HepG2 (cell line): ENCODE measurements around the gene CNOT1. TPM values are rescaled to one million over a fixed set of nuclear protein-coding genes. Genes with fewer than 3 reads are reported as not detected.

Experiments
- CREB1 ChIP-seq, 2 experiments: fragments of 450-650 bp in 1 of 2; IDR thresholded peaks; 2 replicates each; pipeline ENCODE4 v1.6.1; 2016 to 2017; ENCODE audit warnings: control low read depth in 1 of 2, mild to moderate bottlenecking in 1 of 2, missing compliant biosample characterization in 1 of 2, missing genetic modification characterization in 1 of 2
- FOXP1 ChIP-seq, 2 experiments: fragments of 450-650 bp in 1 of 2; IDR thresholded peaks; 2 replicates each; pipeline ENCODE4 v1.6.1; 2017 to 2018; ENCODE audit warnings: antibody characterized with exemption in 1 of 2
- HMGXB3 ChIP-seq: sonication (generic); formaldehyde crosslinking; IDR thresholded peaks from 2 replicates; pipeline ENCODE4 v1.4.0; 2020; ENCODE audit warnings: missing genetic modification reagents, borderline replicate concordance
- HNRNPH1 ChIP-seq: fragments of 200-400 bp; formaldehyde crosslinking; optimal IDR thresholded peaks from 2 replicates; pipeline ENCODE3; 2017; ENCODE audit warnings: mild to moderate bottlenecking, low read depth, low read length
- MXD1 ChIP-seq: sonication (generic); formaldehyde crosslinking; IDR thresholded peaks from 2 replicates; pipeline ENCODE4 v1.4.0; 2020; ENCODE audit warnings: mild to moderate bottlenecking, missing genetic modification reagents
- PAF1 ChIP-seq: IDR thresholded peaks from 2 replicates; pipeline ENCODE4 v1.6.1; 2016; ENCODE audit warnings: missing genetic modification reagents, missing compliant biosample characterization
- PBX3 ChIP-seq: sonication (generic); formaldehyde crosslinking; IDR thresholded peaks from 2 replicates; pipeline ENCODE4 v1.8.1; 2023; ENCODE audit warnings: missing genetic modification reagents, inconsistent platforms, borderline replicate concordance
- SRY ChIP-seq: sonication (generic); formaldehyde crosslinking; IDR thresholded peaks from 2 replicates; pipeline ENCODE4 v1.8.0; 2022; ENCODE audit warnings: mild to moderate bottlenecking, missing genetic modification reagents
- TGIF2 ChIP-seq: IDR thresholded peaks from 2 replicates; pipeline ENCODE4 v1.6.1; 2016; ENCODE audit warnings: control low read depth, missing compliant biosample characterization
- TOPORS ChIP-seq: sonication (generic); formaldehyde crosslinking; IDR thresholded peaks from 2 replicates; pipeline ENCODE4 v1.8.0; 2023; ENCODE audit warnings: mild to moderate bottlenecking, missing genetic modification reagents
- XRCC5 ChIP-seq: fragments of 200-400 bp; formaldehyde crosslinking; optimal IDR thresholded peaks from 2 replicates; pipeline ENCODE3; 2017; ENCODE audit warnings: mild to moderate bottlenecking, low read length
- YY1 ChIP-seq: IDR thresholded peaks from 2 replicates; pipeline ENCODE4 v1.6.1; 2011; ENCODE audit warnings: low read length, low read depth, moderate library complexity, mild to moderate bottlenecking; ENCODE audit not compliant: insufficient read depth, insufficient replicate concordance
- ZBTB10 ChIP-seq: sonication (generic); formaldehyde crosslinking; IDR thresholded peaks from 2 replicates; pipeline ENCODE4 v1.4.0; 2020; ENCODE audit warnings: missing genetic modification reagents, borderline replicate concordance
- ZNF253 ChIP-seq: sonication (generic); formaldehyde crosslinking; IDR thresholded peaks from 2 replicates; pipeline ENCODE4 v1.8.0; 2022; ENCODE audit warnings: mild to moderate bottlenecking, missing genetic modification reagents, borderline replicate concordance
- ZNF3 ChIP-seq: IDR thresholded peaks from 2 replicates; pipeline ENCODE4 v1.7.0; 2017; ENCODE audit warnings: inconsistent platforms
- ZNF33B ChIP-seq: sonication (generic); formaldehyde crosslinking; IDR thresholded peaks from 2 replicates; pipeline ENCODE4 v1.5.1; 2020; ENCODE audit warnings: mild to moderate bottlenecking, missing genetic modification reagents
- ZNF460 ChIP-seq: sonication (generic); formaldehyde crosslinking; IDR thresholded peaks from 2 replicates; pipeline ENCODE4 v1.5.1; 2020; ENCODE audit warnings: missing genetic modification reagents, mild to moderate bottlenecking, borderline replicate concordance
- ZNF552 ChIP-seq: sonication (generic); formaldehyde crosslinking; IDR thresholded peaks from 2 replicates; pipeline ENCODE4 v1.9.0; 2022; ENCODE audit warnings: missing genetic modification reagents, mild to moderate bottlenecking, borderline replicate concordance
- ZNF629 ChIP-seq: sonication (generic); formaldehyde crosslinking; conservative IDR thresholded peaks from 2 replicates; pipeline ENCODE4 v1.5.0; 2020; ENCODE audit warnings: missing genetic modification reagents
- ZNF850 ChIP-seq: sonication (generic); formaldehyde crosslinking; conservative IDR thresholded peaks from 2 replicates; pipeline ENCODE4 v1.9.0; 2021; ENCODE audit warnings: mild to moderate bottlenecking, missing genetic modification reagents
- ZSCAN22 ChIP-seq: sonication (generic); formaldehyde crosslinking; IDR thresholded peaks from 2 replicates; pipeline ENCODE4 v1.4.0; 2020; ENCODE audit warnings: mild to moderate bottlenecking, missing genetic modification reagents
- ZZZ3 ChIP-seq: sonication (generic); formaldehyde crosslinking; IDR thresholded peaks from 2 replicates; pipeline ENCODE4 v1.4.0; 2020; ENCODE audit warnings: missing genetic modification reagents, mild to moderate bottlenecking, borderline replicate concordance
- polyA plus RNA-seq, 8 experiments: library from polyadenylated mRNA; depleted of rRNA in 3 of 8; stranded (reverse) in 7 of 8; unstranded in 1 of 8; fragments of >200 nt; fragmentation: Illumina TruSeq in 4 of 8; extraction: Trizol in 4 of 8; gene quantifications; 2 replicates each; pipeline versions ENCODE4 v1.2.1 to v1.2.3, GENCODE V29; 2011 to 2016; ENCODE audit warnings: low read depth in 4 of 8, missing spikeins in 1 of 8, mixed read lengths in 1 of 8; ENCODE audit not compliant: insufficient read depth in 1 of 8
- total RNA-seq, 5 experiments: library from RNA; depleted of rRNA; stranded (reverse); fragments of >200 nt; fragmentation: Illumina TruSeq; extraction: Trizol; gene quantifications; 2 replicates each; pipeline ENCODE4 v1.2.3, GENCODE V29; 2016; ENCODE audit warnings: low read depth in 1 of 5

CNOT1 gene
- total and polyA plus RNA-seq, 2 of the 13 experiments (the other 11 are each of a cell fraction or from before 2014, with no cell fraction given): 188 to 232 TPM

- TF ChIP-seq PBX3 (no peak), CREB1 (IDR thresholded peaks at IDR 0.05) (no peak), CREB1 (CRISPR knock-in tag; IDR thresholded peaks at IDR 0.05) (peak; percentile 44; the same call in 1 of the 2 replicates), ZZZ3 (no peak), TGIF2 (CRISPR knock-in tag) (peak; percentile 87; the same call in 1 of the 2 replicates), ZNF629 (CRISPR knock-in tag) (0 out of 2 replicates have a peak, but pooled peaks have one; percentile 14), ZNF850 (CRISPR knock-in tag) (no peak), YY1 (no peak), FOXP1 (IDR thresholded peaks at IDR 0.05) (no peak), FOXP1 (CRISPR knock-in tag; IDR thresholded peaks at IDR 0.05) (no peak), ZNF460 (no peak), ZNF253 (CRISPR knock-in tag) (no peak), SRY (CRISPR knock-in tag) (no peak), ZNF552 (CRISPR knock-in tag) (no peak), MXD1 (CRISPR knock-in tag) (no peak), ZSCAN22 (CRISPR knock-in tag) (no peak), XRCC5 (peak; percentile 46), HMGXB3 (no peak), ZBTB10 (CRISPR knock-in tag) (no peak), ZNF33B (CRISPR knock-in tag) (no peak; the same call in 1 of the 2 replicates), TOPORS (CRISPR knock-in tag) (no peak), ZNF3 (CRISPR knock-in tag) (no peak), HNRNPH1 (no peak), PAF1 (no peak)
Observed at GRCh38 chr16:58634265-58634802, 4.7 kb upstream of the CNOT1 start (continued).
